ENCODE results near the gene UXT.

UXT gene

GRCh38 chrX:47618923-47619485 lies 40.0 kb downstream of the UXT start:
- no peak overlapping the region for H3K9ac ChIP-seq (ENCODE audit: low read length)
- no peak overlapping the region for H3K4ac ChIP-seq (ENCODE audit: low read depth in 1 of 2, low read length in 2 of 2)
- no peak overlapping the region for H4K8ac ChIP-seq (ENCODE audit: low read length)
- H3K79me1 ChIP-seq (replicated peaks; ENCODE audit: low read length, poor library complexity, severe bottlenecking), result no peaks in the 10 kb centered on the region
- H3K27me3 ChIP-seq (ENCODE audit: control insufficient read depth in 1 of 2, insufficient read depth in 1 of 2, low read length in 2 of 2), result peaks cover 26 to 63% of the 10 kb centered on the region in 2 experiments
- H3K27ac ChIP-seq (ENCODE audit: low read length, poor library complexity, severe bottlenecking), result no peak overlapping the region
- no peak overlapping the region for H2BK120ac ChIP-seq (ENCODE audit: low read depth, low read length)
- H4K91ac ChIP-seq (ENCODE audit: low read length), result no peak overlapping the region
- H3K4me1 ChIP-seq (ENCODE audit: control insufficient read depth, insufficient read depth, low read depth, low read length), result peaks cover 6% of the 10 kb centered on the region
- H3K18ac ChIP-seq (ENCODE audit: low read depth in 1 of 2, low read length in 2 of 2), result no peak overlapping the region
- peak overlapping the region; percentile 77 for H3K4me2 ChIP-seq (ENCODE audit: low read length, poor library complexity, severe bottlenecking)
- no peak overlapping the region for H3K23ac ChIP-seq (ENCODE audit: low read length in 2 of 2)
- H3K9me3 ChIP-seq (ENCODE audit: control insufficient read depth, low read length), result peaks cover 9% of the 10 kb centered on the region
- no peak overlapping the region for H2BK15ac ChIP-seq (ENCODE audit: low read depth, poor library complexity, severe bottlenecking)
- no peak overlapping the region for H2BK12ac ChIP-seq (ENCODE audit: low read length in 2 of 2)
- H2AFZ ChIP-seq (ENCODE audit: low read depth, low read length), result no peak overlapping the region
- H3K4me3 ChIP-seq (ENCODE audit: insufficient read depth in 1 of 2, low read depth in 1 of 2, low read length in 2 of 2), result no peak overlapping the region
- WGBS, result 72% methylated on average over 14 of the region's 32 CpGs
- H2BK5ac ChIP-seq (ENCODE audit: low read depth, low read length, poor library complexity, severe bottlenecking), result no peak overlapping the region
- no peak for DNase-seq
- H2AK5ac ChIP-seq (ENCODE audit: low read length, severe bottlenecking), result no peak overlapping the region
- no peaks in the 10 kb centered on the region for H3K36me3 ChIP-seq (ENCODE audit: control insufficient read depth in 1 of 2, insufficient read depth in 2 of 2, low read depth in 1 of 2, low read length in 2 of 2)
- no peak overlapping the region for H3K14ac ChIP-seq (ENCODE audit: low read length in 2 of 2)

- H3K23ac ChIP-seq (ENCODE audit: low read length in 2 of 2), result no peak overlapping the region
- no peak overlapping the region for H2BK15ac ChIP-seq (ENCODE audit: low read depth, poor library complexity, severe bottlenecking)
- WGBS, result 67% methylated on average over 4 of the region's 5 CpGs
- peaks cover 4% of the 10 kb centered on the region for H3K4me1 ChIP-seq (ENCODE audit: control insufficient read depth, insufficient read depth, low read depth, low read length)
- peaks cover 24% of the 10 kb centered on the region for H3K9me3 ChIP-seq (ENCODE audit: control insufficient read depth, low read length)
- no peak overlapping the region for H2BK5ac ChIP-seq (ENCODE audit: low read depth, low read length, poor library complexity, severe bottlenecking)
- H3K36me3 ChIP-seq (ENCODE audit: control insufficient read depth in 1 of 2, insufficient read depth in 2 of 2, low read depth in 1 of 2, low read length in 2 of 2), result no peaks in the 10 kb centered on the region
- no peak overlapping the region for H3K4ac ChIP-seq (ENCODE audit: low read depth in 1 of 2, low read length in 2 of 2)
- H3K27ac ChIP-seq (ENCODE audit: low read length, poor library complexity, severe bottlenecking), result no peak overlapping the region
- no peak overlapping the region for H4K8ac ChIP-seq (ENCODE audit: low read length)
- no peak overlapping the region for H3K9ac ChIP-seq (ENCODE audit: low read length)
- no peaks in the 10 kb centered on the region for H3K79me1 ChIP-seq (replicated peaks; ENCODE audit: low read length, poor library complexity, severe bottlenecking)
- no peak overlapping the region for H3K4me2 ChIP-seq (ENCODE audit: low read length, poor library complexity, severe bottlenecking)
- H2AK5ac ChIP-seq (ENCODE audit: low read length, severe bottlenecking), result no peak overlapping the region
- no peak overlapping the region for H2BK12ac ChIP-seq (ENCODE audit: low read length in 2 of 2)
- H3K4me3 ChIP-seq (ENCODE audit: insufficient read depth in 1 of 2, low read depth in 1 of 2, low read length in 2 of 2), result no peak overlapping the region
- no peak overlapping the region for H3K14ac ChIP-seq (ENCODE audit: low read length in 2 of 2)
- no peak overlapping the region for H3K18ac ChIP-seq (ENCODE audit: low read depth in 1 of 2, low read length in 2 of 2)
- no peak overlapping the region for H2AFZ ChIP-seq (ENCODE audit: low read depth, low read length)
- no peak overlapping the region for H2BK120ac ChIP-seq (ENCODE audit: low read depth, low read length)
- H4K91ac ChIP-seq (ENCODE audit: low read length), result no peak overlapping the region
- DNase-seq, result no peak
- H3K27me3 ChIP-seq (ENCODE audit: control insufficient read depth in 1 of 2, insufficient read depth in 1 of 2, low read length in 2 of 2), result peaks cover 15 to 69% of the 10 kb centered on the region in 2 experiments
Observed at GRCh38 chrX:47614618-47615017, 44.4 kb downstream of the UXT start.

- H2AFZ ChIP-seq (ENCODE audit: low read depth, low read length), result no peak overlapping the region
Observed at GRCh38 chrX:47613082-47613481, 45.9 kb downstream of the UXT start.

GRCh38 chrX:47612418-47612817 lies 46.6 kb downstream of the UXT start:
- Histone ChIP-seq H3K4me1 (ENCODE audit: control insufficient read depth, insufficient read depth, low read depth, low read length) (no peaks in the 10 kb centered on the region), H3K4me3 (ENCODE audit: insufficient read depth in 1 of 2, low read depth in 1 of 2, low read length in 2 of 2) (no peak overlapping the region), H3K27me3 (ENCODE audit: control insufficient read depth in 1 of 2, insufficient read depth in 1 of 2, low read length in 2 of 2) (peaks cover 3 to 74% of the 10 kb centered on the region in 2 experiments), H4K8ac (ENCODE audit: low read length) (no peak overlapping the region), H3K14ac (ENCODE audit: low read length in 2 of 2) (no peak overlapping the region), H2BK5ac (ENCODE audit: low read depth, low read length, poor library complexity, severe bottlenecking) (no peak overlapping the region), H3K4me2 (ENCODE audit: low read length, poor library complexity, severe bottlenecking) (no peak overlapping the region), H2AK5ac (ENCODE audit: low read length, severe bottlenecking) (no peak overlapping the region), H2BK12ac (ENCODE audit: low read length in 2 of 2) (no peak overlapping the region), H2BK120ac (ENCODE audit: low read depth, low read length) (no peak overlapping the region), H3K4ac (ENCODE audit: low read depth in 1 of 2, low read length in 2 of 2) (no peak overlapping the region), H3K9ac (ENCODE audit: low read length) (no peak overlapping the region), H3K27ac (ENCODE audit: low read length, poor library complexity, severe bottlenecking) (no peak overlapping the region), H2BK15ac (ENCODE audit: low read depth, poor library complexity, severe bottlenecking) (no peak overlapping the region), H2AFZ (ENCODE audit: low read depth, low read length) (no peak overlapping the region), H3K36me3 (ENCODE audit: control insufficient read depth in 1 of 2, insufficient read depth in 2 of 2, low read depth in 1 of 2, low read length in 2 of 2) (no peaks in the 10 kb centered on the region), H3K9me3 (ENCODE audit: control insufficient read depth, low read length) (peaks cover 25% of the 10 kb centered on the region), H3K18ac (ENCODE audit: low read depth in 1 of 2, low read length in 2 of 2) (no peak overlapping the region), H3K79me1 (replicated peaks; ENCODE audit: low read length, poor library complexity, severe bottlenecking) (no peaks in the 10 kb centered on the region), H4K91ac (ENCODE audit: low read length) (no peak overlapping the region), H3K23ac (ENCODE audit: low read length in 2 of 2) (no peak overlapping the region)
- no peak for DNase-seq

More at GRCh38 chrX:47613082-47613481, 45.9 kb downstream of the UXT start:
- Histone ChIP-seq H2BK15ac (ENCODE audit: low read depth, poor library complexity, severe bottlenecking) (no peak overlapping the region), H3K79me1 (replicated peaks; ENCODE audit: low read length, poor library complexity, severe bottlenecking) (no peaks in the 10 kb centered on the region), H3K14ac (ENCODE audit: low read length in 2 of 2) (no peak overlapping the region), H2BK5ac (ENCODE audit: low read depth, low read length, poor library complexity, severe bottlenecking) (no peak overlapping the region), H3K27ac (ENCODE audit: low read length, poor library complexity, severe bottlenecking) (no peak overlapping the region), H3K18ac (ENCODE audit: low read depth in 1 of 2, low read length in 2 of 2) (no peak overlapping the region), H4K91ac (ENCODE audit: low read length) (no peak overlapping the region), H4K8ac (ENCODE audit: low read length) (no peak overlapping the region), H3K27me3 (ENCODE audit: control insufficient read depth in 1 of 2, insufficient read depth in 1 of 2, low read length in 2 of 2) (peaks cover 10 to 78% of the 10 kb centered on the region in 2 experiments), H3K4ac (ENCODE audit: low read depth in 1 of 2, low read length in 2 of 2) (no peak overlapping the region), H2AK5ac (ENCODE audit: low read length, severe bottlenecking) (no peak overlapping the region), H3K4me1 (ENCODE audit: control insufficient read depth, insufficient read depth, low read depth, low read length) (no peaks in the 10 kb centered on the region), H2BK12ac (ENCODE audit: low read length in 2 of 2) (no peak overlapping the region), H2BK120ac (ENCODE audit: low read depth, low read length) (no peak overlapping the region), H3K9ac (ENCODE audit: low read length) (no peak overlapping the region), H3K4me3 (ENCODE audit: insufficient read depth in 1 of 2, low read depth in 1 of 2, low read length in 2 of 2) (no peak overlapping the region), H3K23ac (ENCODE audit: low read length in 2 of 2) (no peak overlapping the region), H3K36me3 (ENCODE audit: control insufficient read depth in 1 of 2, insufficient read depth in 2 of 2, low read depth in 1 of 2, low read length in 2 of 2) (no peaks in the 10 kb centered on the region), H3K9me3 (ENCODE audit: control insufficient read depth, low read length) (peaks cover 25% of the 10 kb centered on the region), H3K4me2 (ENCODE audit: low read length, poor library complexity, severe bottlenecking) (no peak overlapping the region)
- WGBS, result 92% methylated on average over 8 of the region's 8 CpGs
- no peak for DNase-seq

All from mesenchymal stem cell (in vitro differentiated cells and primary cell).